GM12864 (cell line): ENCODE measurements around the gene SYT2.
A peak's percentile ranks its signal among the peaks of the same experiment; 100 is the strongest.

Experiments
- DNase-seq: peaks from one replicate; pipeline ENCODE4 v3.0.0-alpha.2; 2011; ENCODE audit warnings: low read depth
- H3K4me3 ChIP-seq: 2 replicates; pipeline ENCODE4 v1.5.1; 2011; ENCODE audit warnings: mild to moderate bottlenecking, low read depth, low read length, control low read depth
- TF ChIP-seq, protein P1 (sequence below): IDR thresholded peaks from 2 replicates; pipeline ENCODE4 v1.5.1; 2011; ENCODE audit warnings: low read depth, mild to moderate bottlenecking, moderate library complexity, low read length, control low read depth, inconsistent platforms; ENCODE audit errors: missing control alignments

SYT2 gene

DNA sequence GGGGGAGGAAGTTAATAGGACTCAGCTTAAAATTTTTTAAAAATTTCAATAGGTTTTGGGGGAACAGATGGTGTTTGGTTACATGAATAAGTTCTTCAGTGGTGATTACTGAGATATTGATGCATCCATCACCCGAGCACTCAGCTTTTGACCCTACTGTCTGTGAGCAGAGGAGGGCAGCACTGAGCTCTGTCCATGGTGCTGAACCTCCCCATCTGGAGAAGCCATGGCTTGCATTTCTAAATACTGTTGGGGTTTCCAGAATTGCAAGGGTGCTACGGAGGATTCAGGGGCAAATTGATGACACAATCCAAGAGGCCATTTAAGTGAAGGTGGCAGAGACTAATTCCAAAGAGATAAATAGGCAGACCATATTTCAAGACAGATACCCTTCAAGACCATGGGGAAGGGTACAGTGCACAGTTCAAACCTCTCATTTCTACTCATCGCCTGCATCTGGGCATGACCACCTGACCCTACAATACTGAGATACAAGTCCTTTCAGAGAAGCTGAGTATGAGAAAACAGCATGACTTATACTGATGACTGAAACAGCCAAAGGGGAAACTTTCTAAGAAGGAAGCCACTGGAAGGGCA is 17.2 kb downstream of the SYT2 start:
- H3K4me3 ChIP-seq = no peak overlapping the region
- DNase-seq = peak; percentile 15
- TF ChIP-seq, protein P1, sequence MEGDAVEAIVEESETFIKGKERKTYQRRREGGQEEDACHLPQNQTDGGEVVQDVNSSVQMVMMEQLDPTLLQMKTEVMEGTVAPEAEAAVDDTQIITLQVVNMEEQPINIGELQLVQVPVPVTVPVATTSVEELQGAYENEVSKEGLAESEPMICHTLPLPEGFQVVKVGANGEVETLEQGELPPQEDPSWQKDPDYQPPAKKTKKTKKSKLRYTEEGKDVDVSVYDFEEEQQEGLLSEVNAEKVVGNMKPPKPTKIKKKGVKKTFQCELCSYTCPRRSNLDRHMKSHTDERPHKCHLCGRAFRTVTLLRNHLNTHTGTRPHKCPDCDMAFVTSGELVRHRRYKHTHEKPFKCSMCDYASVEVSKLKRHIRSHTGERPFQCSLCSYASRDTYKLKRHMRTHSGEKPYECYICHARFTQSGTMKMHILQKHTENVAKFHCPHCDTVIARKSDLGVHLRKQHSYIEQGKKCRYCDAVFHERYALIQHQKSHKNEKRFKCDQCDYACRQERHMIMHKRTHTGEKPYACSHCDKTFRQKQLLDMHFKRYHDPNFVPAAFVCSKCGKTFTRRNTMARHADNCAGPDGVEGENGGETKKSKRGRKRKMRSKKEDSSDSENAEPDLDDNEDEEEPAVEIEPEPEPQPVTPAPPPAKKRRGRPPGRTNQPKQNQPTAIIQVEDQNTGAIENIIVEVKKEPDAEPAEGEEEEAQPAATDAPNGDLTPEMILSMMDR = peak; percentile 32

DNA sequence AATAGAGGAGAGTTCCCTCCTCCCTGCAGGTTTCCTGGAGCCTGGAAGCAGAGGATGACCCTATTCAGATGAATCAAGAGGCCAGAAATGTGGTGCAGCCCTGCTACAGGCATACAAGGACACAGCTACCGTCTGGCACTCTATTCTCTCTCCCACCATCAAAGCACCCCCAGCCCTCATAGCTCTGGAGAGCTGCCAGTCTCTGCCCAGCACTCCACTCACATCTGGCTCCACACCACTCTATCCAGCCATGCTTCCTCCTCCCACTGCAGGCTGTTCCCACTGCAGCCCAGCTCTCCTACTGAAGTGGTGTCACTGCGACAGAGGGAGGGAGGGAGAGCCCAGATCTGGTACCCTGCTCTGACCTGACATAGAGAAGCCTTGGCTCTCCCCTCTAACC is 18.4 kb downstream of the SYT2 start:
- DNase-seq = no peak
- TF ChIP-seq, protein P1 = no peak
- H3K4me3 ChIP-seq = no peak overlapping the region

DNA sequence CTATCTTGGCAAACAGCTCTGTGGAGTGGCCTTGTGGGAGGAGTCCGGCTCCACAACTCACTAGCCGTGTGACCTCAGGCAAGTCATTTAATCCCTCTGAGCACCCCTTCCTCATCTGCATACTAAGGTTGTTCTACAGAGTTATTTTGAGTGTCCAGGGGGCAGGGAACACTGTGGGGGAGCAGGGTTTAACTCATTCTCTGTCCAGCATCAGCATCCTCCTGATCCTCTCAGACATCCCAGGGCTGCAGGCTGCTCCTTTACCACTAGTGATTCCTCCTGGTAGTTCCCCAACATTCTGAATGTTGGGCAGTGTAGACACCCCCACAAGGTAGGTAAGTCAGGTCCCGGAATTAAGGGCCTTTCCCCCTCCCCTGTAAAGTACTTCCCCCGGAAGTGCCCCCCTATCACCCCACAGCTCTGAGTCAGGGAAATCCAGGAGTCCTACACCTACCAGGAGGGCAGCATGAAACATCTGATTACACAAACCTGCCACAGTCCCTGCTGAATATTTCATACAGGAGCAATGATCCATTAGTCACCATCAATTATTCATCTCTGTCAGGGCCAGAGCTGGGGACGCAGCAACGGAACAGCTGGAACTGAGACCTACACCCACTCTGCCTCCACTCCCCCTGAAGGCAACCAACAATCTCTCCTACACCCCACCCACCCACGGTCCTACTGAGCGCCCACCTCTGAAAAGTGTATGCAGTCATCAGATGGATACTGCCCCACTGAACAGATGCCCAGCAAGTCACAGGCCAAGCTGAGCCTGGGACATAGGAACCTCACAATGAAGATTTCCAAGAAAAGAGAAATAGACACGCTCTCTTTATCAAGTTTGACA is 20.5 kb downstream of the SYT2 start:
- H3K4me3 ChIP-seq = no peak overlapping the region
- DNase-seq = no peak
- TF ChIP-seq, protein P1 = no peak

DNA sequence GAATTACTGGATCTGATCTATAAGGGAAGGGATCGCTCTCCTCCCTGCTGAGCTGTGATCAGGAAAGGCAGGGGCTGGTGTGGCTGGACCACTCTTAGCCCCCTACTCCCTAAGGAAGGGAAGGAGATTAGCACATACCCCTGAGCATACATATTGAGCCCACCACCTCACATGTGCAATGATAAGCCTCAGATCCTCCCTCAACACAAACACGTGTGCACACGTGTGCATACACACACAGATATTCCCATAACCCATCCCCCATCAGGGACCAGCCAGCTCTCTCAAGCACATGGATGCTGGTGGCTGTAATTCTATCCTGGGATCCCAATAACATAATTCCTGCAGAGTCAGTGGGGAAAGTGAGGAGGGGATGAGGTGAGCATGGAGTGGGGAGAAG is 21.2 kb downstream of the SYT2 start:
- TF ChIP-seq, protein P1 = no peak
- DNase-seq = no peak
- no peak overlapping the region for H3K4me3 ChIP-seq

DNA sequence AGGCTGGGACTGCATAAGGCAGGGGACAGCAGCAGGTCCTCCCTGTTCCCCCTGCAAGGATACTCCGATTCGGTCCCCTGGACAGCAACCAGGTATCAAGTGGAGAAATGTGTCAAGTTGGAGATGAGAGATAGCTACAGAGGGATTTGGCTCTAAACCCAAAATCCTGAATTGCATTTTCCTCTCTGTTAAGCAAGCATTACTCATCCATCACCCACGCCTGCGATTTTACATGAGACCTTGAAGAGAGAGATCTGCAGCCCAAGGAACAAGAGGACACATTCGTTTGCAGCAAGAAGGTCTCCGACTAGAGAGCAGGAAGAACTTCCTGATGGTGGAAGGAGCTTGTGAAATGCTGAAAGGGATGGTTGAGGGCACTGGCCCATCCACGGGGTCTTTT is 21.9 kb downstream of the SYT2 start:
- no peak overlapping the region for H3K4me3 ChIP-seq
- no peak for DNase-seq
- TF ChIP-seq, protein P1 = no peak

DNA sequence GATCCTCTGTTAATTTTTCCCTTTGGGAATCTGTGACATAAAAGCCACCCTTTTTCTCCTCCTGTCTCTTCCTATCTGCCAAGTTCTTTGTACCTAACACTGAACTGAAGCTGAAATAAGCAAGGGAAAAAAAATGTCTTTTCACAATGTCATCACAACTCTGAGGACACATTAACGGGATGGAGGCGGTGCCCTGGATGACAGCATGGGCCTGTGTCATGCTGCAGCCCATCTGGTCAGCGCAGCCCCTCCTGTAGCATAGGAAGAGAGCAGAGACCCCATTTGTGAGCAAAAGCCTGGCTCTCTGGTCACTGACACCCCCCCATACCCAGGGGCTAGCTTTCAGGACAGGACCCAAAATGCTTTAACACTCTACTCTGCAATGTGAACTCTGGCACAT is 22.5 kb downstream of the SYT2 start:
- H3K4me3 ChIP-seq = no peak overlapping the region
- TF ChIP-seq, protein P1 = no peak
- no peak for DNase-seq

DNA sequence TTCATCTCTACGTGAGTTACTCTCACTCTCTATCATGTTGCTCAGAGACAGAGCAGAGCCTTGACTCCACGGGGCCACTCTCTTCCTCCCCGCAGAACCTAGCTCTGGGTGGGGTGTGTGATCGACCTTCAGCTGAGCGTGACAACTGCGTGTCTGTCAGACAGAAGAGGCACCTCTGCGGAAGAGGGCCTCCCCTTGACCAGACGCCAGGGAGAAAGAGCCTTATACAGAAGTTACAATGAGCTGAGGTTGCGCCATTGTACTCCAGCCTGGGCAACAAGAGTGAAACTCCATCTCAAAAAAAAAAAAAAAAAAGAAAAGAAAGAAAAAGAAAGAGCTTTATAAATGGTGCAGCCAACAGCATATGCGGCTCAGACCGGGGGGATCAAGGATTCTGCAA is 22.9 kb downstream of the SYT2 start:
- H3K4me3 ChIP-seq = no peak overlapping the region
- DNase-seq = no peak
- TF ChIP-seq, protein P1 = no peak
